Activated T-helper 17 cell treated with anti-CD3 and anti-CD28 coated beads, Interleukin-2, amount 50 U/mL, for 72 hours (primary cell): ENCODE results near the gene TRAF7. TPM values are rescaled to one million over a fixed set of nuclear protein-coding genes. Genes with fewer than 3 reads are reported as not detected.
"Not testable (repeated sequence)": the region's sequence is repeated elsewhere in the genome, so short reads cannot be mapped to it uniquely, and the experiment has no call there.

ENCODE experiments used
- ATAC-seq: fragments of 150-1000 bp; cut with Tn5 transposase; replicated peaks from 2 replicates; pipeline ENCODE4 v1.10.0; 2021; ENCODE audit warnings: mild to moderate bottlenecking, moderate library complexity
- H3K27ac Mint-ChIP-seq: one replicate; pipeline ENCODE4 v1.8.0; 2022; ENCODE audit warnings: mixed read lengths
- H3K27me3 Mint-ChIP-seq: one replicate; pipeline ENCODE4 v1.8.0; 2022; ENCODE audit warnings: mixed read lengths
- H3K36me3 Mint-ChIP-seq: one replicate; pipeline ENCODE4 v1.8.0; 2022; ENCODE audit warnings: low read depth, mild to moderate bottlenecking, mixed read lengths
- H3K4me1 Mint-ChIP-seq: one replicate; pipeline ENCODE4 v1.8.0; 2022; ENCODE audit warnings: mixed read lengths
- H3K4me3 Mint-ChIP-seq: one replicate; pipeline ENCODE4 v1.8.0; 2022; ENCODE audit warnings: mild to moderate bottlenecking, mixed read lengths
- H3K9me3 Mint-ChIP-seq: one replicate; pipeline ENCODE4 v1.8.0; 2022; ENCODE audit warnings: mixed read lengths
- total RNA-seq, 2 donors: library from RNA; stranded (reverse); gene quantifications; one replicate each; pipeline ENCODE4 v1.2.3, GENCODE V29; 2022

TRAF7 gene
- 10 to 100 TPM; 49.8 to 80.1 TPM for total RNA-seq

- ATAC-seq = peak; percentile 96
- no peaks in the 10 kb centered on the region for H3K27me3 Mint-ChIP-seq
- peak within 1 kb of the TSS; percentile 82 for H3K27ac Mint-ChIP-seq
- H3K4me1 Mint-ChIP-seq = peaks cover 20% of the 10 kb centered on the region
- H3K4me3 Mint-ChIP-seq = peak within 1 kb of the TSS; percentile 93
- H3K36me3 Mint-ChIP-seq = peaks cover 48% of the 10 kb centered on the region
- no peaks in the 10 kb centered on the region for H3K9me3 Mint-ChIP-seq
These were observed at the start of gene TRAF7 for GRCh38 chr16:2155091-2155950. Gene TRAF7 (plus strand): TSS chr16:2155782. CDS start chr16:2163921, 8,139 bp downstream.

GRCh38 chr16:2106211-2106610 is 49.4 kb upstream of the TRAF7 start:
- ATAC-seq, H3K9me3 Mint-ChIP-seq, H3K27me3 Mint-ChIP-seq, H3K27ac Mint-ChIP-seq, H3K4me1 Mint-ChIP-seq, H3K4me3 Mint-ChIP-seq: not testable (repeated sequence)
- H3K36me3 Mint-ChIP-seq = peaks cover 10% of the 10 kb centered on the region

- H3K27ac Mint-ChIP-seq = peak overlapping the region; percentile 41
- H3K4me3 Mint-ChIP-seq, H3K36me3 Mint-ChIP-seq, H3K4me1 Mint-ChIP-seq, H3K27me3 Mint-ChIP-seq, H3K9me3 Mint-ChIP-seq: not testable (repeated sequence)
- ATAC-seq = peak; percentile 28
These were observed 48.3 kb upstream of the TRAF7 start for GRCh38 chr16:2107121-2107790.

GRCh38 chr16:2107791-2108125 is 47.8 kb upstream of the TRAF7 start:
- H3K27me3 Mint-ChIP-seq, H3K4me1 Mint-ChIP-seq, H3K36me3 Mint-ChIP-seq, H3K9me3 Mint-ChIP-seq, ATAC-seq, H3K4me3 Mint-ChIP-seq: not testable (repeated sequence)
- H3K27ac Mint-ChIP-seq = peak overlapping the region; percentile 41

GRCh38 chr16:2108446-2109270 is 46.9 kb upstream of the TRAF7 start:
- H3K36me3 Mint-ChIP-seq, H3K27me3 Mint-ChIP-seq, H3K4me3 Mint-ChIP-seq, H3K9me3 Mint-ChIP-seq, H3K27ac Mint-ChIP-seq, H3K4me1 Mint-ChIP-seq, ATAC-seq: not testable (repeated sequence)

GRCh38 chr16:2109271-2109580 is 46.4 kb upstream of the TRAF7 start:
- H3K4me3 Mint-ChIP-seq, H3K27me3 Mint-ChIP-seq, H3K9me3 Mint-ChIP-seq, ATAC-seq, H3K4me1 Mint-ChIP-seq, H3K36me3 Mint-ChIP-seq, H3K27ac Mint-ChIP-seq: not testable (repeated sequence)

- not testable (repeated sequence) for H3K27ac Mint-ChIP-seq
These were observed 45.7 kb upstream of the TRAF7 start for GRCh38 chr16:2109872-2110271.

GRCh38 chr16:2110332-2111008 is 45.1 kb upstream of the TRAF7 start:
- ATAC-seq, H3K4me3 Mint-ChIP-seq, H3K27me3 Mint-ChIP-seq, H3K4me1 Mint-ChIP-seq, H3K36me3 Mint-ChIP-seq, H3K27ac Mint-ChIP-seq, H3K9me3 Mint-ChIP-seq: not testable (repeated sequence)

More at GRCh38 chr16:2109872-2110271, 45.7 kb upstream of the TRAF7 start:
- not testable (repeated sequence) for ATAC-seq, H3K4me3 Mint-ChIP-seq, H3K27me3 Mint-ChIP-seq, H3K9me3 Mint-ChIP-seq, H3K4me1 Mint-ChIP-seq, H3K36me3 Mint-ChIP-seq

GRCh38 chr16:2111009-2111353 is 44.6 kb upstream of the TRAF7 start:
- not testable (repeated sequence) for H3K4me3 Mint-ChIP-seq, H3K27ac Mint-ChIP-seq, H3K36me3 Mint-ChIP-seq, ATAC-seq, H3K9me3 Mint-ChIP-seq, H3K4me1 Mint-ChIP-seq, H3K27me3 Mint-ChIP-seq

- not testable (repeated sequence) for H3K36me3 Mint-ChIP-seq, H3K9me3 Mint-ChIP-seq, H3K27ac Mint-ChIP-seq, H3K4me3 Mint-ChIP-seq, ATAC-seq, H3K27me3 Mint-ChIP-seq, H3K4me1 Mint-ChIP-seq
These were observed 43.9 kb upstream of the TRAF7 start for GRCh38 chr16:2111412-2112335.

- H3K4me3 Mint-ChIP-seq, ATAC-seq, H3K27me3 Mint-ChIP-seq: not testable (repeated sequence)
These were observed 43.0 kb upstream of the TRAF7 start for GRCh38 chr16:2112539-2113106.

GRCh38 chr16:2114225-2114624 is 41.4 kb upstream of the TRAF7 start:
- H3K4me3 Mint-ChIP-seq, ATAC-seq, H3K4me1 Mint-ChIP-seq, H3K36me3 Mint-ChIP-seq, H3K27ac Mint-ChIP-seq, H3K27me3 Mint-ChIP-seq, H3K9me3 Mint-ChIP-seq: not testable (repeated sequence)

More at GRCh38 chr16:2112539-2113106, 43.0 kb upstream of the TRAF7 start:
- not testable (repeated sequence) for H3K27ac Mint-ChIP-seq, H3K36me3 Mint-ChIP-seq, H3K4me1 Mint-ChIP-seq, H3K9me3 Mint-ChIP-seq

- not testable (repeated sequence) for H3K4me1 Mint-ChIP-seq, H3K27me3 Mint-ChIP-seq, H3K27ac Mint-ChIP-seq, ATAC-seq, H3K36me3 Mint-ChIP-seq, H3K4me3 Mint-ChIP-seq, H3K9me3 Mint-ChIP-seq
These were observed 40.5 kb upstream of the TRAF7 start for GRCh38 chr16:2114885-2115590.
